HG02852 (cell line): ENCODE data around the gene GAS2L3.

Experiments used
- ATAC-seq: cut with Tn5 transposase; IDR thresholded peaks from one replicate; pipeline ENCODE4 v1.9.1; 2021; ENCODE audit warnings: mild to moderate bottlenecking, moderate library complexity; ENCODE audit not compliant: unreplicated experiment

GAS2L3 gene

DNA sequence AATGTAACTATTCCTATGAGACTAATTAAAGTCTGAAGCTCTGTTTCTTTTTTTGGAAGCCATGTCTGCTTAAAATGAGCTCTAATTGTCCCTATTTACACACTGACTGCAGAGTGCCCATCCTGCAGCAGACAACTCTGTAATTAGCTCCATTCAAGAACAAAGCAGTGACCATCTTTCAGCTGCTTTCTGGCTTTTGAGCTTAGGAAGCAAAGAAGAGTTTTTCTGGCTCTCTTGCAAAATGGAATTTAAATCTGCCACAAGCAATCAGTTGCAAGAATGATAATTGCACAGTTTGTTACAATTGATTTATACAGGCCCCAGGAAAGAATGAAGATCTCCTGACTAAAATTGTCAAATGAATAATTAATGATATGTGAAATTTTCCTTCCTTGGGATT, 83.4 kb downstream of the GAS2L3 start:
- ATAC-seq = no peak

DNA sequence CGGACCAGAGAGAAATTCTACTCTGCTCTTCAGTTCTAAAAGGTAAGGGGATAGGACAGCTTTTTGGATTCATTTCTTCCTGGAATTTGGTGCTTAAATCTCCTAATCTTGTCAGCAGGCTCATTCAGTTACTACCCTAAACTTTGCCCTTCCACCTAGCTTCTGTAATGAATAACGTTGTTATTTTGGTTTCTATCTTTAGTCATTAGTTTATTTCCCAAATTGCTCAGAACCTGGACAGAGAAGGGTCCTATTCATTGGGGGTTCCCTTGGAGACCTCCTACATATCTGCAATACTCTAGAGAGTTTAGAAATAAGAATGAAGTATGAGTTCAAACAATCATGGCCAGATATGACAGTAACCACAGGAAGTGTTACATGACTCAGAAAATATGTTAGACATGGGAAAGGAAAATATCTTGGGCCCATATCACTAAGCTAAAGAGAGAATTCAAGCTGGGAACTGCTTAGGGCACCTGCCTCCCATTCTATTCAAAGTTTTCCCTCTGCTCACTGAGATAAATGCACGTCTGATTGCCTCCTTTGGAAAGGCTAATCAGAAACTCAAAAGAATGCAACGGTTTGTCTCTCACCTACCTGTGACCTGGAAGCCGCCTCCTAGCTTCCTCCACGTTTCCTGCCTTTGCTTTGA, 87.9 kb downstream of the GAS2L3 start:
- peak; percentile 72 for ATAC-seq

DNA sequence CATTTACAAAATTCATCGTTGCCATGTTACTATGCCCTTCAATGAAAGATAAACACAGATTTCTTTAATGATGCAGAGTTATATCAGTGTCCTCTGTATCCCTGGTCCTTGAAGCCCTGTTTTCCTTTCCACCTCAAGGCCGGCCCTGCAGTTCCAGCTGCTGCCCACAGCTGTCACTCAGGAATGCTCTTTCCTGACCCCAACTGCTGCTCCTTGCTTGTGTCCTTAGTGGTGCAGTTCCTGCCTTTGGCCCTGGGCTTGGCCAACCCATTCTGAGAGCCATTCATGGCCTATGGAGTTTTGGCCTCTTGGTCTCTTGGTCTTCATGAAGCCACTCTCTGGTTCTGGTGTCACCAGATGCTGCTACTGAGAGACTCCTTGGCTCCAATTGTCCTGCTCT, 93.1 kb downstream of the GAS2L3 start:
- ATAC-seq = no peak

DNA sequence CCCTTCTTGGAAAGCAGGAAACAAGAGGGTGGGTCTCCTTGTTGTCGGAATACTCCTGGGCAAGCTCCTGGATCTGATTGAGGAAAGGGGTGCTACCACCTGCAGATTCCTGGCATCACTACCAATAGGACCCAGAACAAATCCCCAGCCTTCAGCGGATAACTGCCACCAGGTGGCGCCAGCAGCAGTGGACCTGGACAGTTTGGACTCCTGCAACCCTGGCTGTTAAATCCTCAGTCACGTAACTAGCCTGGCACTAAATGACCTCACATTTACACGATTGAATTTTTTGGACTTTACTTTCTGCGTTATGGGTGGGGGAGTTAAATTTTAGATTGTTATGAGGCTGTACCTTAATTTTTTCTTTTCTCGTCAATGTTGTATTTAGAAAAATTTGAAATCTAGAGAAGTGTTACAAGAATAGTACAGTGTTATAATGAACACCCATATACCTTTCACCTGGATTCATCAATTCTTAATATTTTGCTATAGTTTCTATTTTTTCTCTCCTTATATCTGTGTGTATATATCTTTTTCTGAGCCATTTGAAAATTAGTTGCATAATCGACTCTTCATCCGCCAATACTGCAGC, 95.6 kb downstream of the GAS2L3 start:
- peak; percentile 80 for ATAC-seq

DNA sequence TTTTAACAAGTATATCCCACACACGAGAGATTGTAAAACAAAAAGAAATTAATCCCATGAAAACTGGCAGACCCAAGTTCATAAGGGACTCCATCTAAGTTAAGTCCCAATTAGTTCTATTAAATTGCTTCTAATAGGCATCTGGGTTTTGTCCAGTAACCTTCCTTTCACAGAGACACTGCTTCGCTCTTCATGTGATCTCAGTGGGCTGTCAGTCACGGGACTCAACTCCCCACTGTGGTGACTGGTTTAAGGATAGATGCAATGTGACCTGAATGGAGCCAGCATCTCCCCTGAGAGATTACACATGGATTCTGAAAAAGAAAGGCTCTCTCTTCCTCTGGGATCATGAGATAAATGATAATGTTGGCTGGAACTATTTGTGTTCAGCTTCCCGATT, 96.4 kb downstream of the GAS2L3 start:
- ATAC-seq = no peak

DNA sequence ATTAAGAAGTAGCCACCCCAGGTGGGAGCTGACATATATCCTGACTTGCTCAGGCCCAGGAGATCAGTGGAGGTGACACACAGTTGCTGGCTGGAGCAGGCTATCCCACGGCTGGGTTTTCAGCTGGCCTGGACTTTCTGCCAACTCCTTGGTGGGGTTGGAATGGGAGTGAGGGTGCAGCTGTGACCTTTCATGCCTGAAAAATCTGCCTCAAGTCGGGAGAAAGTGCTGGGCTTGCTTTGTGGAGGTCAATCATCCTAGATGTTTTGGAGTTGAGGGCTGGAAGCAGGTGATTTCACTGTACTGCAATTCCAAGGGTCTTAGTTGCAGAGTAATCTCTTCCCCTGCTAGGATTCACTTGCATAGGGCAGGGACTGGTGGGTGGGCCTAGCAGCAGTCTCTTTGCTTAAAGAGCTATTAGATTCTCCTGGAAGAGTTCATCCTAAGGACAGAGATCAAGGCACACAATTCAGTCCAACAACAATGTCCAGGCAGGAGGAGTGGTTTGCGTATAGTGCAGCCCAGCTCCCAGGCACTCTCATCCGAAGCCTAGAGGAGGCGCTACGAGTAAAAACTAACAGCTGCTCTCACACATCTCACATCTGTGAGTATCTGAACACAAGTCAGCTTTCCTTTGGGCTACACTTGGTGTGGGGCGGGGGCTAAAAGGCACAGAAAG, 98.1 kb downstream of the GAS2L3 start:
- peak; percentile 5 for ATAC-seq

DNA sequence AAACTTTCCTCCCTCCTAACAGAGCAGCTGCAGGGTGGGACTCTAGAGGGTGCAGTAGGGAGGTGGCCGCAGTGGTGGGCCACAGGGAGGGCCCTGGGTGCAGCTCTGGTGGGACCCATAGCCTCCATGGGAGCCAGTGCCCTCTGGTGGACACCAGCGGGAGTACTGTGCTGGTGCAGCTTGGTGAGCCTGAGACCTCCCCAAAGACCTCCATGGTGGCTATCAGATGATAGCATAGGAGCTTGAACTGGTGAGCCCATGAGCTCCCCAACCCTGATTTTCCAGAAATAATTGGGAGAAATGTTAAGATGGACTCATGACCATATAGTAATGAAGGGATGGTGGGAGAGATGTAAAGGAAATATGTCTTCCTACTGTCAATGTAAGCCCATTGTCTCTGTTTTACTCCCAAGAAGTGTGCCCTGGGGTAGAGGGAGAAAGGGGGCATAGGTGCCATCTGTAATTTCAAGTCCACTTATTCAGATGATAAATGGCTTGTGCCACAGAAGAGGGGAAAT, 98.7 kb downstream of the GAS2L3 start:
- peak; percentile 69 for ATAC-seq

DNA sequence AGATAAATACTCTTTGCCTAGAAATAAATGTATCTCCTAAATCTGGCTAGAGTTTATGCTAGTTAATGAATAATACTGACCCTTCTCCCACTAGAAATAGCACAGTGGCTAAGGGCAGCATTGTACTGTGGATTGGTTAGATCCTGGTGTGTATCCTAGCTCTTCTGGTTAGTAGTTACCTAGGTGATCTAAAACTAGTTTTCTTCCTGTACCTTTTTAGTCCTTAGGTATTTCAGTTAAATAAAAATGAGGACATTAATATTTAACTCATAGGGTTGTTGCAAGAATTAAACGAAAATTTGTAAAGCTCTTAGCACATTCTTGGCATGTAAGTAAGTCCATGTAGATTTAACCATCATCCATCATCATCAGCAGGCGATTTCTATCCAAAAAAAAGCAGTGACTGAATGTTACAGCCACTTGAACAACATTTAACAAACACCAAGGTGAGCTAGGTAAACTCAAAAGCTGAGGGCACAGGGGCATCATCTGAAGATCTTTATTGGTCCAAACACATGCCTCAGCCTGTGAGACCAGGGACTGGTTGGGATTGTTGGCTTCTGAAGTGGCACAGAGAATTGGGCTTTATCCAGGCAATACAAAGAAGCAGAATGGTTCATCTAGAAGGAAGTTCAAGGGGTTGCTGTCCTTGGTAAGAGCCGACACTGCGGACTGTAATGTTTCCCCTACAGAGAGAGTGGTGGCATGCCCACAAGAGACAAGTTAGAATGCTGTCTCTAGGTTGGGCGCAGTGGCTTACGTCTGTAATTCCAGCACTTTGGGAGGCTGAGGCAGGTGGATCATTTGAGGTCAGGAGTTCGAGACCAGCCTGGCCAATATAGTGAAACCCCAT, 100.8 kb downstream of the GAS2L3 start:
- no peak for ATAC-seq
